ENCODE measurements around the gene MAST4. TPM values are rescaled to one million over a fixed set of nuclear protein-coding genes. Genes with fewer than 3 reads are reported as not detected.

Gene MAST4
- polyA plus RNA-seq, 1 donor (not counting 4 experiments of a cell fraction or from before 2014, with no cell fraction given) = 19.8 TPM

GRCh38 chr5:66615894-66616293 is 19.7 kb downstream of the MAST4 start:
- Histone ChIP-seq H3K4me1 (ENCODE audit: control insufficient read depth, extremely low read depth, insufficient read depth, low read length) (no peaks in the 10 kb centered on the region), H3K27me3 (ENCODE audit: control insufficient read depth, extremely low read depth, insufficient read depth, low read length) (no peaks in the 10 kb centered on the region), H3K9ac (ENCODE audit: control insufficient read depth, extremely low read depth, insufficient read depth, low read length) (no peak overlapping the region), H3K4me2 (ENCODE audit: control insufficient read depth, extremely low read depth, insufficient read depth, low read depth, low read length) (no peak overlapping the region), H4K20me1 (ENCODE audit: control insufficient read depth, extremely low read depth, insufficient read depth, low read length) (no peaks in the 10 kb centered on the region), H3K27ac (ENCODE audit: control insufficient read depth, insufficient read depth, low read length) (no peak overlapping the region), H3K9me1 (ENCODE audit: control insufficient read depth, extremely low read depth, insufficient read depth, low read length) (peaks cover 2% of the 10 kb centered on the region), H3K79me2 (ENCODE audit: control insufficient read depth, insufficient read depth, low read length) (no peaks in the 10 kb centered on the region), H3K4me3 (ENCODE audit: control insufficient read depth in 2 of 3, extremely low read depth in 1 of 3, insufficient read depth in 2 of 3, low read depth in 1 of 3, low read length in 3 of 3) (no peak overlapping the region), H3K36me3 (ENCODE audit: control insufficient read depth in 2 of 2, extremely low read depth in 1 of 2, insufficient read depth in 2 of 2, low read length in 2 of 2) (no peaks in the 10 kb centered on the region), H2AFZ (ENCODE audit: control insufficient read depth, low read length) (no peak overlapping the region), H3K9me3 (ENCODE audit: control insufficient read depth, low read depth, low read length) (no peaks in the 10 kb centered on the region)
- dilution Hi-C loops (cut with MboI; ENCODE audit: extremely low pct_ligation_motif_present, low sequenced_read_pairs) = no loop called here
- TF ChIP-seq CTCF (optimal IDR thresholded peaks at IDR 0.05 in 1 of 3, IDR thresholded peaks at IDR 0.05 in 1 of 3, conservative IDR thresholded peaks at IDR 0.05 in 1 of 3; ENCODE audit: extremely low read depth in 1 of 3, insufficient read depth in 2 of 3, low read length in 3 of 3) (no peak), EZH2 (IDR thresholded peaks at IDR 0.05; ENCODE audit: low read length) (no peak)
- FAIRE-seq (no peak), DNase-seq (ENCODE audit: low read depth, low spot score) (no peak)

DNA sequence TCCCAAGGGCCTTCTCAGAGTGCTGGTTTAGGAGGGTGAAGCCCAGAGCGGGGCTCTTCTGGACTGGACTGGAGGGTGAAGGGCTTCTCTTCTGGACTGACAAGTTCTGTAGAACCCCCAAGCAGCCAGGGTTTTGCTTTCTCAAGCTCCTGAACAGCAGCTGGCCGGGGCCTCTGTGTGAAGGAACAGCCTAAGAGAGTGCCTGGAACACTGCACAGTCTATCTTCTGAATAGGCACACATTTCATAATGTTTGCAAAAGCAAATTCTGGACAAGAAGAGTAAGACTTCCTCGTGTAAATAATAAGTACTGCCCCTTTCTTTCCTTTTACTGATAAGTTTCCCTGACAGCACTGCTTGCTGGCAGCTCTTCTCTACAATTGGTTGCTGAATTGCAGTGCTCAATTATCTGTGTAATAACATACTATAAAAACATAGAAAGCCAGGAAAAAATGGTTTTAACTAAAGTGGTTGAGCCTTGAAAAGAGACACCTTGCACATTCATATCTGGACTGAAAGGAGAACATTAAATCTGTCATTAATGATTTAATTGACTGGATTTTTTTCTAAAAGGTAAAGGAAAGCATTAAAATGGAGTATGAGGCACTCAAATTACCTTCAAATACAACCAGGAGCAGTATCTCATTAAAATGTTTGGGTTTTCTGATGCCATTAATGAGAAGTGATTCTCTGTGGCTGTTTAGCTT is 20.5 kb downstream of the MAST4 start:
- Histone ChIP-seq H3K4me2 (ENCODE audit: control insufficient read depth, extremely low read depth, insufficient read depth, low read depth, low read length) (no peak overlapping the region), H3K9me1 (ENCODE audit: control insufficient read depth, extremely low read depth, insufficient read depth, low read length) (no peaks in the 10 kb centered on the region), H3K36me3 (ENCODE audit: control insufficient read depth in 2 of 2, extremely low read depth in 1 of 2, insufficient read depth in 2 of 2, low read length in 2 of 2) (no peaks in the 10 kb centered on the region), H3K4me1 (ENCODE audit: control insufficient read depth, extremely low read depth, insufficient read depth, low read length) (no peaks in the 10 kb centered on the region), H3K27ac (ENCODE audit: control insufficient read depth, insufficient read depth, low read length) (no peak overlapping the region), H2AFZ (ENCODE audit: control insufficient read depth, low read length) (no peak overlapping the region), H3K9me3 (ENCODE audit: control insufficient read depth, low read depth, low read length) (no peaks in the 10 kb centered on the region), H3K27me3 (ENCODE audit: control insufficient read depth, extremely low read depth, insufficient read depth, low read length) (no peaks in the 10 kb centered on the region), H4K20me1 (ENCODE audit: control insufficient read depth, extremely low read depth, insufficient read depth, low read length) (no peaks in the 10 kb centered on the region), H3K9ac (ENCODE audit: control insufficient read depth, extremely low read depth, insufficient read depth, low read length) (no peak overlapping the region), H3K79me2 (ENCODE audit: control insufficient read depth, insufficient read depth, low read length) (no peaks in the 10 kb centered on the region), H3K4me3 (ENCODE audit: control insufficient read depth in 2 of 3, extremely low read depth in 1 of 3, insufficient read depth in 2 of 3, low read depth in 1 of 3, low read length in 3 of 3) (no peak overlapping the region)
- DNase-seq (ENCODE audit: low read depth, low spot score) (no peak), FAIRE-seq (no peak)
- dilution Hi-C loops (cut with MboI; ENCODE audit: extremely low pct_ligation_motif_present, low sequenced_read_pairs) = no loop called here
- TF ChIP-seq EZH2 (IDR thresholded peaks at IDR 0.05; ENCODE audit: low read length) = no peak
- no peak for TF ChIP-seq CTCF (optimal IDR thresholded peaks at IDR 0.05 in 1 of 3, IDR thresholded peaks at IDR 0.05 in 1 of 3, conservative IDR thresholded peaks at IDR 0.05 in 1 of 3; ENCODE audit: extremely low read depth in 1 of 3, insufficient read depth in 2 of 3, low read length in 3 of 3)

Data from keratinocyte (primary cell).